ENCODE results near the gene CCNY.

GRCh38 chr10:35452847-35453246 lies 116.5 kb downstream of the CCNY start:
- no peak for TF ChIP-seq POLR2A (IDR thresholded peaks at IDR 0.05)
- TF ChIP-seq CTCF (IDR thresholded peaks at IDR 0.05) = no peak
